GM19043 (cell line): ENCODE data around the gene HAO1.
"Not testable (repeated sequence)": the region's sequence is repeated elsewhere in the genome, so short reads cannot be mapped to it uniquely, and the experiment has no call there.

ENCODE experiments used
- ATAC-seq: cut with Tn5 transposase; IDR thresholded peaks from one replicate; pipeline ENCODE4 v1.9.1; 2021; ENCODE audit warnings: low read depth; ENCODE audit not compliant: unreplicated experiment

The HAO1 gene

DNA sequence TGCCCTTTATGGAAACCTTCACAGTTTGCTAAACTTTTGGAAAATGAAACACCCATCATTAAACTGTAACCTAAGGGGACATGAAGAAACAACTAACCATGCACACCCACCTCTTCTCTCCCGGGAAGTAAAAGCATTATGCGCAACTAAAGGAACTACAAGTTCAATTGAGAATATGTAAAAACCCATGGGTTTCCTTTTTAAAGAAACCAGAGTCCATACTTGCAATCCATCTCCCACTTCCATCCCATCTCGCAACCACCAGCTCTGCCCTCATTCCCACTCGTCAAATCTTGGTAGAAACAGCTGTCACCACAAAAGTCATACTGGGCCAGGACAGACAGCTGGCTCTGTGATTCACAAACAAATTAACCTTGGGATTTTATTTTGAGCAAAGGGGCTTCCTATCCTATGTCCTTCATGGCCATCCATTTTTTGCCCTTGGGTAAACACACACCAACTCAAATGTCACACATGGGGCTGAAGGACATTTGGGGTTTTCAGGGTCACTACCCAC, 81.5 kb downstream of the HAO1 start:
- no peak for ATAC-seq

DNA sequence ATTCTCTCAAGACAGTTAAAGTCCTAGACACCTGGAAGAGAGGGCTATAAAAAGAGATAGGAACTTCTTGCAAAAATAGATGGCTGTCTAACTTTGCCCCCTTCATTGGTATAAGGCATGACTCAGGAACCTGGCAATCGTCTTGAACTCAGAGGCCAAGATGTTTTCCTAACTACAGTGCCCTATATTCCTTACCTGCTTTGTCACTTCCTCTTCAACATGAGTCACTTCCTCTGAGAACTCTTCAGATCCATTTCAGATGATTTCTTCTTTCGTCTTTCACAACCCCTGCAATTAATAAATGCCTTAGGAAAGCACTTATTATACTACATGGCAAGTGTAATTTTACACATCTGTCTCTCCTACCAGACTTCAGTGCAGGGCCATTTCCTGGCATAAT, 83.5 kb downstream of the HAO1 start:
- no peak for ATAC-seq

DNA sequence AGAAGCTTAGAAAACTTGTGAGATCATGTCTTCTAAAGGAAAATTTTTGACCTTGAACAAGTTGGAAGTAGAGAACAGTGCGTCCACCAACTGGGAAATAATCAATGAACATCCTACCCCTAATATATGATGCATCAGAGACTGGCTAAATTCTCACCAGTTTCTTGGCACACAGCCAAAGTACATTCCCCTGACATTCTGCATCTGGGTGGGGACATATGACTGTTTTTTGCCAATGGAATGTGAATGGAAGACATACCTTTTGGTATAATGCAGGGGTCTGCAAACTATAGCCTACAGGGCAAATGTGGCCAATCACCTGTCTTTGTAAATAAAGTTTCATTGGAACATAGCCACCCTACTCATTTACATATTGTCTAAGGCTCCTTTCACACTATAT, 84.7 kb downstream of the HAO1 start:
- no peak for ATAC-seq

DNA sequence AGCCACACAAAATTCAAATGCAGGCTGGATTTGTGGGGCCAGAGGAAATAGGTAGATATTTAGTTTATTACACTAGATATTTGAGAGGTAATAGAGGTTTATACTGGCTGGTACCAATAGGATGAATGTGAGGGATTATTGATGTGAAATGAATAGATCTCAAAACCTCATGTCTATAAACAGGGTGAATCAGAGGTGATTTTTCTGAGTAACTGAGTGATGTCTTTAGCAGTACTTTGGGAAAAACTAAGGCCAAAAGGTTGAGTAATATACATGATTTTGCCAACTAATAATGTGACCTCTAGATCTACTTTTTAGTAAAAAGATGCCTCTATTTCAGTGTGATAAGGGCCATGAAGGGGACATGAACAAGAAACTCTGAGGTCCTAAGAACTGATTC, 86.8 kb downstream of the HAO1 start:
- no peak for ATAC-seq

DNA sequence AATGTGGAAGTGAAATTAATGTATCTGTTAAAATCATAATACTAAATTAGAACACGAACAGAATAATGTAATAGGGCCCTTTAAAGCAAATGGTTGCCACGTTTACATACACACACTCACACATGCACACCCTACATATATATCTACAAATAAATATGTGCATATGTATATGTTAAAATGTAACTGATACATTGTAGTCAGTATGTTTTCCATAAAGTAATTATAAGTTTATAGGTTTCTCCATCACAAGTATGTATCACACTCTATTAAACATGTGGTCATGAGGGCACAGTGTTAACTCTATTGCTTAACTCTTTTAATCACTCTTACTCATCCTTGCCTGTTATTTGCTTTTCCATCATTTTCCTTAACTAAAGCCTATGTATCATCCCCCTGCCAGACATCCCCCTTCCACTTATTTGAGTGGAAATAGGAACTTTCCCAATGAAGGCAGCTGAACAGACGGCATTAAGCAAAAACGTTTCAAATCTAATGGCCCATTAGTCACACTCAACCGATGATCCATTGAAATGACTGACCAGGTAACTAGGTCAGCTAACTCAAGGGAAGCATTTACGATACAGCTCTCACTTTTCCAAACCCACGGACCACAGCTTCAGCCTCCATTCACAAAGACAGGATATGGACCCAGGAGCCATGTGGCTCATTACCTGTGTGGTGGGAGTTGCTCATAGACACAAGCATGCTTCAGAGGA, 89.3 kb downstream of the HAO1 start:
- ATAC-seq: no peak

DNA sequence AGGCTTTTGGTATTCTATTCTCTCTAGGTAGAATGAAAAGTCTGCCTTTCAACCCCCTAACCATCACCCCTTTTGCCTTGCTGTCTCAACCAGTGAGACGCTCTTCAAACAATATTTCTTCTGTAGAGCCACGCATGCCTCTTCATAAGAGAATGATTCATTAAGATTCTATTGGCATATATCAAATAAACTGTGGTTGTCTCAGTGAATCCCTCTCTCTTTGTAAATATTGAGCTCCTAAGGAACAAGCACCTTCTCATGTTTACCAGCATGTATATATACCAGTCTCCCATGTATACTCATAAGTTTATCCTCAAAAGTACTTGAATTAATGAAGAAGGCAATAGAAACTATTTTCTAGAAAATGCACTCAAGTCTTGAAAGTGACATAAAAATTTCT, 90.6 kb downstream of the HAO1 start:
- ATAC-seq: no peak

DNA sequence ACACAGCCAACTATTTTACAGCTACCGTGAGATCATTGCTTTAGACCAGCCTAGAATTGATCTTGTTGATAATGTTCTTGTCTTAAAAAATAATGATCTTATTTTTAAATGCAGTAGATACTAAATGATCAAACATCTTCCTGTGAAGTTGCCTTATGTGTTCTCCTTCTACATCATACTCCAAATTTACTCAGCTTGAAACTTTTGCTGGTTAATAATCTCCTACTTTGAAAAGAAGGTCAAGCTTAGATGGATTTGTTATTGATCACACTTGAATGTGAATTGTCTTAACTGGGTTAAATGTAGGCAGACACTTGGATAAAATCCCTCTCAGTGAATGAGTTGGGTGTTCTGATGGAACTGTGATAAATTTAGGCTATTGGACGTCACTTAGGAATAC, 91.9 kb downstream of the HAO1 start:
- ATAC-seq: no peak

DNA sequence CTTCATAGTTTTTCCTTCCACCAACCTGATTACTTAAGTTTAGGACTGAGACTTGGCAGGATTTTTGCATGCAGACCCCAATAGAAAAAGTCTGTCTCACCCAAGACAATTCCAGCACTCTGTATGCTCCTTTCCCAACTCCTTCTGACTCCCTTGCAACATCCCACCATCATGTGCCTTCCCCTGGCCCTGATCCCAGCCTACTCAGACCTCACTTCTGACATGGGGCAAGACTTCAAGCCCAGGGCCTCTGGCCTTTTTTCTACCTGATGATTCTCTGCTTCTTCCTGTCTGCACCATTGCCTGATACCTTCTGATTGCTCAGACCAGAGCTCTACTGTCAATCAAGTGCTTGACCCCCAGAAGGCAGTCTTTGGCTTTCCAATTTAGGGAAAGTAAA, 96.6 kb downstream of the HAO1 start:
- ATAC-seq: no peak

DNA sequence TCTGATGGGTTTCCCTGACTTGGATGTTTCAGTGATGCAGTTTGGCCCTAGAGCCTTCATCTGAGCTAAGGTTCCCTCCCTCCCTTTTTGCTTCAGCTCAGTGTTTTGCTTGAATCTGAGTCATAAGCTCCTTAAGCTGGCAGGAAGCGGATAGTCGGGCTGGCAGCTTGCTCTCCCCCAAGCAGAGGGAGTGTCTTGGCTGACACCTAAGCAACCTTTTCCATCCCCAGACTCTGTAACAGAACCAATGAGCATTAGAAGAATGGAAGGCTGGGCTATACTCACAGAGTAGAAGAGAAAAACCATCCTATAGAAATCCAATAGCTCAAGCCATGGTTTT, 98.3 kb downstream of the HAO1 start:
- ATAC-seq: no peak

DNA sequence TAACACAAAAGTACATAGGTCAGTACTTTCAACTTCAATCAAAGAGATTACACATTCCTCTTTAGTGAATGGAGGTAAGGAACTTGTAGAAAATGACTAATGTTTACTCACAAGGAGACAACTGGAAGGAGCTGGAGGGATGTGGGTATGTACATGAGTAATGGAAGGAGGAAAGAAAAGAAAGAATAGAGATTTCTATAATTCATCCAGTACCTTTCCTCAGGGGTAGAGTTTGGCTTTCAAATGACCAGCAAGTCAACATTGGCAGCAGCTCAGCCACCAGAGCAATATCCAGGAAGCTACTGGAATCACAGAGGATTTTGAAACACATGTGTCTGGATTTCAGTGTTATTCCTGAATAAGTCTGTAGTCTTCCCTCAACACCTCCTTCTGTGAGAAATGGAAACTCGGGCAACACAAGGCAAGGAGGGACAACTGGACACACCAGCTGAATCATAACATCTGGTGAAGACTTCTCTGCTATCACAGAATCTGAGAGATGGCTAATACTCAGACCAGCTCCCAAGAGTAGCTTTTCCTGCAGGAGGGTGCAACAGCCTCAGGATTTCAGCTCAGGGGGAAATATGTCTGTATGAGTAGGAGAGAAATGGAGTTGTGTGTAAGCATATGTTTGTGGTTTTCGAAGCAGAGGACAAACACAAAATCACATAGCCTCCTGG, 98.8 kb downstream of the HAO1 start:
- no peak for ATAC-seq

DNA sequence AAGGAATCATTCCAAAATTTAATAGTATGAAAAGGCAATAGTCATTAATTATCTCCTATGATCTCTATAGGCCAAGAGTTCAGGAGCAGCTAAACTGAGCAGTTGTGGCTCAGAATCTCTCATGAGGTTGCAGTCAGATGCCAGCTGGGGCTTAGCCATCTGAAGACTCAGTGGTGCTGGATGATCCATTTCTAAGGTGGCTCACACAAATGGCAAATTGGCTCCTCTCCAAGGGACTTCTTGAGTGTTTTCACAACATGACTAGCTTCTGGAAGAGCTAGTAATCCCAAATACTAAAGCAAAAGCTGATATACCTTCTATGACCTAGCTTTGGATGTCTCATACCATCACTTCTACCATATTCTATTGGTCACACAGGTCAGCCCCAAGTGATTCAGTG, 104.2 kb downstream of the HAO1 start:
- ATAC-seq: no peak

DNA sequence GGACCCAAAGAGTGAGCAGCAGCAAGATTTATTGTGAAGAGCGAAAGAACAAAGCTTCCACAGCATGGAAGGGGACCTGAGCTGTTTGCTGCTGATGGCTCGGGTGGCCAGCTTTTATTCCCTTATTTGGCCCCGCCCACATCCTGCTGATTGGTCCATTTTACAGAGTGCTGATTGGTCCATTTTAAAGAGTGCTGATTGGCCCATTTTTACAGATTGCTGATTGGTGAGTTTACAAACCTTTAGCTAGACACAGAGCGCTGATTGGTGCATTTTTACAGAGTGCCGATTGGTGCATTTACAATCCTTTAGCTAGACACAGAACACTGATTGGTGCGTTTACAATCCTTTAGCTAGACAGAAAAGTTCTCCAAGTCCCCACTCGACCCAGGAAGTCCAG, 105.8 kb downstream of the HAO1 start:
- ATAC-seq: not testable (repeated sequence)
